Measurements from ENCODE around the gene LCN1. TPM values are rescaled to one million over a fixed set of nuclear protein-coding genes. Genes with fewer than 3 reads are reported as not detected.

LCN1 gene
- total RNA-seq, 4 donors from 2014 or later, result not detected

GRCh38 chr9:135486267-135487065, 34.8 kb upstream of the LCN1 start:
- Histone ChIP-seq H3K36me3 (peaks cover 56% of the 10 kb centered on the region), H3K27me3 (no peaks in the 10 kb centered on the region), H3K4me1 (no peaks in the 10 kb centered on the region), H3K9me3 (no peaks in the 10 kb centered on the region), H3K4me3 (no peak overlapping the region), H3K27ac (no peak overlapping the region)
- TF ChIP-seq POLR2A (IDR thresholded peaks at IDR 0.05) (no peak), EP300 (IDR thresholded peaks at IDR 0.05) (no peak), CTCF (IDR thresholded peaks at IDR 0.05) (no peak), POLR2AphosphoS5 (IDR thresholded peaks at IDR 0.05) (no peak)
- no peak for DNase-seq (ENCODE audit: low spot score in 2 of 2)
- WGBS, result 94% methylated on average over 33 of the region's 33 CpGs

GRCh38 chr9:135487281-135488012, 33.8 kb upstream of the LCN1 start:
- peaks cover 56% of the 10 kb centered on the region for H3K36me3 ChIP-seq
- TF ChIP-seq POLR2A (IDR thresholded peaks at IDR 0.05) (no peak), EP300 (IDR thresholded peaks at IDR 0.05) (no peak), CTCF (IDR thresholded peaks at IDR 0.05) (no peak), POLR2AphosphoS5 (IDR thresholded peaks at IDR 0.05) (no peak)
- 96% methylated on average over 9 of the region's 40 CpGs for WGBS

GRCh38 chr9:135488013-135488330, 33.3 kb upstream of the LCN1 start:
- WGBS, result 95% methylated on average over 18 of the region's 18 CpGs
- Histone ChIP-seq H3K27ac (no peak overlapping the region), H3K4me1 (no peaks in the 10 kb centered on the region), H3K4me3 (no peak overlapping the region), H3K36me3 (peaks cover 56% of the 10 kb centered on the region), H3K9me3 (no peaks in the 10 kb centered on the region), H3K27me3 (no peaks in the 10 kb centered on the region)
- DNase-seq (ENCODE audit: low spot score in 2 of 2), result no peak
- TF ChIP-seq POLR2AphosphoS5 (IDR thresholded peaks at IDR 0.05) (no peak), EP300 (IDR thresholded peaks at IDR 0.05) (no peak), POLR2A (IDR thresholded peaks at IDR 0.05) (no peak), CTCF (IDR thresholded peaks at IDR 0.05) (no peak)

More at GRCh38 chr9:135487281-135488012, 33.8 kb upstream of the LCN1 start:
- no peaks in the 10 kb centered on the region for H3K27me3 ChIP-seq
- H3K27ac ChIP-seq, result no peak overlapping the region
- no peaks in the 10 kb centered on the region for H3K4me1 ChIP-seq
- no peak overlapping the region for H3K4me3 ChIP-seq
- no peaks in the 10 kb centered on the region for H3K9me3 ChIP-seq
- no peak for DNase-seq (ENCODE audit: low spot score in 2 of 2)

DNA sequence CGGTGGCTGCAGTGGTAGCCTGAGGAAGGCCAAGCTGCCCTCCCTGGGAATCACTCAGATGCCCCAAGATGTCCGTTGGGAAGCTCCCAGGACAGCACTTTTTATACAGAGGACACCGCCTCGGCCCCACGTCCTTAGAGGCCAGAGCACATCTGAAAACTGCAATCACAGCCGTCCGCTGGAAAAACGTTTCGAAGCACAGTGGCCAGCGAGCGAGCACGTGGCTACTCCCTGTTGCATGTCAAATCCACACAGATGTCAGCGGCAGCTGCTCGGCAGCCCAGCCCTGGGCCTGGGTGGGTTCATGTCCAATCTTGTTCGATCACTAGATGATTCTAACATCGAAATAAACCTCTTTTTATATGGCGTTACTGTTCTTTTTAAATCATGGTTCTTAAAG, 32.7 kb upstream of the LCN1 start:
- DNase-seq (ENCODE audit: low spot score in 2 of 2), result no peak
- no peaks in the 10 kb centered on the region for H3K4me1 ChIP-seq
- no peak overlapping the region for H3K27ac ChIP-seq
- no peak for TF ChIP-seq POLR2AphosphoS5 (IDR thresholded peaks at IDR 0.05)
- TF ChIP-seq POLR2A (IDR thresholded peaks at IDR 0.05), result no peak
- no peak for TF ChIP-seq CTCF (IDR thresholded peaks at IDR 0.05)
- H3K27me3 ChIP-seq, result no peaks in the 10 kb centered on the region
- H3K36me3 ChIP-seq, result peaks cover 56% of the 10 kb centered on the region
- 94% methylated on average over 16 of the region's 17 CpGs for WGBS
- no peaks in the 10 kb centered on the region for H3K9me3 ChIP-seq
- no peak overlapping the region for H3K4me3 ChIP-seq

DNA sequence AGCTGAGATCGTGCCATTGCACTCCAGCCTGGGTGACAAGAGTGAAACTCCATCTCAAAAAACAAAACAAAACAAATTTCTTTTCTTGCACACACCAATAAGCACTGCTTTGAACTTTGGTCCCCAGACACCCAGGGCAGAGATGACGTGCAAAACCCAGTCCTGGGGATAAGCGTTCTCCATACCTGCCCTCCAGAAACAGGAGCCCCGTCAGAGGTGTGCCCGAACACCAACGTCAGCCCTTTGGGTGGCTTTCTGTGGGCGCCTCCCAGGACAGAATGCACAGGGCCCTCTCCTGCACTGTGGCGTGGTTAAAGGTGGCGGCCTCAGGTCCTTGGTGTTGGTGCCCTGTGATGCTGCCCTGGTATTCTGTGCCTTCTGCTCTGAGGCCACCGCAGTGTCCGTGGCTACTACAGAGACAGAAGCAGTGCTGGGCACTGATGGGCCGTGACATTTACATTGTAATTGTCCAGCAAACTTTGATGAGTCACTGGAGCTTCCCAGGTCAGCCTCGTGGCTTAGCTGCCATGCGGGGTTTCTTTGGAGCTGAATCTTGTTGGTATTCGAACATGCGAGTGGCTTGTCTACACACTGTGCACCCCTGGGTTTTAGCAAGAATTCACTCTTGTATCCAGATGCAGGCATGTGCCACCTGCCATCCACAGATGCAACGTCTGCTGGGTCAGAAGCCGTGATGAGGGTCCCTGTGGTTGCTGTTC, 31.9 kb upstream of the LCN1 start:
- WGBS, result 90% methylated on average over 15 of the region's 18 CpGs
- peaks cover 53% of the 10 kb centered on the region for H3K36me3 ChIP-seq

More for the DNA sequence above, 31.9 kb upstream of the LCN1 start:
- H3K4me3 ChIP-seq, result no peak overlapping the region
- H3K27me3 ChIP-seq, result no peaks in the 10 kb centered on the region
- no peak for TF ChIP-seq POLR2AphosphoS5 (IDR thresholded peaks at IDR 0.05)
- no peak for TF ChIP-seq POLR2A (IDR thresholded peaks at IDR 0.05)
- TF ChIP-seq EP300 (IDR thresholded peaks at IDR 0.05), result no peak
- no peak for TF ChIP-seq CTCF (IDR thresholded peaks at IDR 0.05)
- H3K9me3 ChIP-seq, result no peaks in the 10 kb centered on the region
- no peak for DNase-seq (ENCODE audit: low spot score in 2 of 2)
- H3K27ac ChIP-seq, result no peak overlapping the region
- no peaks in the 10 kb centered on the region for H3K4me1 ChIP-seq

All from suprapubic skin (tissue), 4 donors.